Measurements from ENCODE around the gene FIBP. TPM values are rescaled to one million over a fixed set of nuclear protein-coding genes. Genes with fewer than 3 reads are reported as not detected.
A peak's percentile ranks its signal among the peaks of the same experiment; 100 is the strongest.

The FIBP gene
- total RNA-seq, 4 donors from 2014 or later, result 39.6 to 79.3 (median 53.0) TPM

- H3K4me3 ChIP-seq, result peak overlapping the region in 1 of 4 donors; percentile 17
- peaks cover 45 to 48% of the 10 kb centered on the region in 2 donors for H3K4me1 ChIP-seq
- peak in 1 of 2 donors; percentile 2 for ATAC-seq
- intact Hi-C loops (cut with DNase I; ENCODE audit: low total_unique reads), result loop anchor here (1.0 to 10.0 kb wide), 6 partner anchors 14 to 903 kb away; partner anchors contain the start of genes ARL2, CCDC85B, FOSL1 and SLC29A2
- no peaks in the 10 kb centered on the region for H3K9me3 ChIP-seq
- H3K27me3 ChIP-seq, result peaks cover 0 to 4% (median 3%) of the 10 kb centered on the region in 3 donors
- in situ Hi-C loops (cut with MboI; ENCODE audit: low sequenced_read_pairs in 4 of 4), result no loop called here
- peak overlapping the region; percentile 86 to 98 (median 93) for H3K27ac ChIP-seq
- no peaks in the 10 kb centered on the region for H3K36me3 ChIP-seq
- TF ChIP-seq POLR2A (IDR thresholded peaks at IDR 0.05), result no peak
- no peak for TF ChIP-seq CTCF (IDR thresholded peaks at IDR 0.05 in 4 of 5, conservative IDR thresholded peaks at IDR 0.05 in 1 of 5)
- peak in 1 of 2 donors; percentile 25 for DNase-seq
These were observed 27.0 kb upstream of the FIBP start for GRCh38 chr11:65915101-65915820.

- in situ Hi-C loops (cut with MboI; ENCODE audit: low sequenced_read_pairs in 4 of 4) (no loop called here), intact Hi-C loops (cut with DNase I; ENCODE audit: low total_unique reads) (loop anchor here (10.0 kb wide), 1 partner anchor 462 kb away; the partner anchor contains the start of gene SLC29A2)
- ATAC-seq (no peak), DNase-seq (no peak)
- Histone ChIP-seq H3K36me3 (no peaks in the 10 kb centered on the region), H3K4me3 (no peak overlapping the region), H3K27me3 (peaks cover 0 to 6% (median 3%) of the 10 kb centered on the region in 3 donors), H3K9me3 (no peaks in the 10 kb centered on the region), H3K27ac (no peak overlapping the region), H3K4me1 (peaks cover 36 to 41% of the 10 kb centered on the region in 2 donors)
- TF ChIP-seq POLR2A (IDR thresholded peaks at IDR 0.05), result no peak
- TF ChIP-seq CTCF (IDR thresholded peaks at IDR 0.05 in 4 of 5, conservative IDR thresholded peaks at IDR 0.05 in 1 of 5), result no peak
These were observed 24.6 kb upstream of the FIBP start for GRCh38 chr11:65912845-65913244.

- H3K36me3 ChIP-seq, result no peaks in the 10 kb centered on the region
- ATAC-seq (no peak), DNase-seq (peak in 1 of 2 donors; percentile 46)
- H3K4me1 ChIP-seq, result peaks cover 26 to 32% of the 10 kb centered on the region in 2 donors
- in situ Hi-C loops (cut with MboI; ENCODE audit: low sequenced_read_pairs in 4 of 4), result no loop called here
- no peaks in the 10 kb centered on the region for H3K9me3 ChIP-seq
- H3K27me3 ChIP-seq, result peaks cover 0 to 6% (median 3%) of the 10 kb centered on the region in 3 donors
- H3K4me3 ChIP-seq, result no peak overlapping the region
- TF ChIP-seq POLR2A (IDR thresholded peaks at IDR 0.05) (peak in 1 of 2 donors; percentile 11), CTCF (IDR thresholded peaks at IDR 0.05 in 4 of 5, conservative IDR thresholded peaks at IDR 0.05 in 1 of 5) (peak in 4 of 5 experiments; percentile 17 to 40 (median 27))
- peak overlapping the region in 2 of 4 donors; percentile 8 to 38 for H3K27ac ChIP-seq
- intact Hi-C loops (cut with DNase I; ENCODE audit: low total_unique reads), result loop anchor here (10.0 kb wide), 1 partner anchor 463 kb away; the partner anchor contains the start of gene SLC29A2
These were observed 23.7 kb upstream of the FIBP start for GRCh38 chr11:65911682-65912568.

- no peak for DNase-seq
- Histone ChIP-seq H3K4me1 (peaks cover 4 to 7% of the 10 kb centered on the region in 2 donors), H3K9me3 (no peaks in the 10 kb centered on the region), H3K27ac (no peak overlapping the region), H3K27me3 (peaks cover 0 to 6% (median 3%) of the 10 kb centered on the region in 3 donors), H3K36me3 (no peaks in the 10 kb centered on the region), H3K4me3 (no peak overlapping the region)
- intact Hi-C loops (cut with DNase I; ENCODE audit: low total_unique reads), result no loop called here
- no peak for TF ChIP-seq POLR2A (IDR thresholded peaks at IDR 0.05)
- TF ChIP-seq CTCF (IDR thresholded peaks at IDR 0.05 in 4 of 5, conservative IDR thresholded peaks at IDR 0.05 in 1 of 5), result no peak
- ATAC-seq, result no peak
- in situ Hi-C loops (cut with MboI; ENCODE audit: low sequenced_read_pairs in 4 of 4), result no loop called here
These were observed 19.6 kb upstream of the FIBP start for GRCh38 chr11:65907878-65908277.
